ENCODE results near the gene SCAF1.

GRCh38 chr19:49664171-49665035 is 22.4 kb downstream of the SCAF1 start:
- peak in 1 of 3 donors; percentile 21 for TF ChIP-seq POLR2A (IDR thresholded peaks at IDR 0.05)
- peak in 10 of 11 experiments; percentile 9 to 76 (median 49) for TF ChIP-seq CTCF (IDR thresholded peaks at IDR 0.05 in 8 of 11, conservative IDR thresholded peaks at IDR 0.05 in 3 of 11)
- peak; percentile 83 to 90 (median 89) for TF ChIP-seq POLR2AphosphoS5 (IDR thresholded peaks at IDR 0.05)
